Measurements from ENCODE around the gene C1orf116.
A peak's percentile ranks its signal among the peaks of the same experiment; 100 is the strongest.

C1orf116 gene

GRCh38 chr1:206982216-206982615 lies 50.3 kb downstream of the C1orf116 start:
- H3K4me3 ChIP-seq (ENCODE audit: low read length) = no peak overlapping the region
- peak; percentile 42 for DNase-seq (ENCODE audit: low read depth)
- TF ChIP-seq CTCF (conservative IDR thresholded peaks at IDR 0.05; ENCODE audit: low read length) = peak; percentile 83

- no peak overlapping the region for H3K4me3 ChIP-seq (ENCODE audit: low read length)
- peak; percentile 33 for DNase-seq (ENCODE audit: low read depth)
- peak; percentile 70 for TF ChIP-seq CTCF (conservative IDR thresholded peaks at IDR 0.05; ENCODE audit: low read length)
These were observed 53.0 kb downstream of the C1orf116 start for GRCh38 chr1:206979379-206980043.

- no peak for TF ChIP-seq CTCF (conservative IDR thresholded peaks at IDR 0.05; ENCODE audit: low read length)
These were observed 54.3 kb downstream of the C1orf116 start for GRCh38 chr1:206978259-206978658.

GRCh38 chr1:206975306-206975705 lies 57.2 kb downstream of the C1orf116 start:
- DNase-seq (ENCODE audit: low read depth) = no peak
- no peak overlapping the region for H3K4me3 ChIP-seq (ENCODE audit: low read length)
- no peak for TF ChIP-seq CTCF (conservative IDR thresholded peaks at IDR 0.05; ENCODE audit: low read length)

More at GRCh38 chr1:206978259-206978658, 54.3 kb downstream of the C1orf116 start:
- H3K4me3 ChIP-seq (ENCODE audit: low read length) = no peak overlapping the region
- DNase-seq (ENCODE audit: low read depth) = no peak

- TF ChIP-seq CTCF (conservative IDR thresholded peaks at IDR 0.05; ENCODE audit: low read length) = no peak
- H3K4me3 ChIP-seq (ENCODE audit: low read length) = no peak overlapping the region
- DNase-seq (ENCODE audit: low read depth) = no peak
These were observed 58.4 kb downstream of the C1orf116 start for GRCh38 chr1:206974140-206974539.

- no peak for DNase-seq (ENCODE audit: low read depth)
- TF ChIP-seq CTCF (conservative IDR thresholded peaks at IDR 0.05; ENCODE audit: low read length) = no peak
- H3K4me3 ChIP-seq (ENCODE audit: low read length) = no peak overlapping the region
These were observed 59.8 kb downstream of the C1orf116 start for GRCh38 chr1:206972728-206973127.

GRCh38 chr1:206971029-206971655 lies 61.4 kb downstream of the C1orf116 start:
- H3K4me3 ChIP-seq (ENCODE audit: low read length) = no peak overlapping the region
- DNase-seq (ENCODE audit: low read depth) = no peak
- TF ChIP-seq CTCF (conservative IDR thresholded peaks at IDR 0.05; ENCODE audit: low read length) = no peak
